Activated CD8-positive, alpha-beta T cell treated with anti-CD3 and anti-CD28 coated beads, Interleukin-2, amount 10 ng/mL, durations not matched to agents 7 days and 5 days (primary cell): ENCODE results near the gene ADAMTSL2. TPM values are rescaled to one million over a fixed set of nuclear protein-coding genes. Genes with fewer than 3 reads are reported as not detected.
"Not testable (repeated sequence)": the region's sequence is repeated elsewhere in the genome, so short reads cannot be mapped to it uniquely, and the experiment has no call there.

ENCODE experiments used
- ATAC-seq: fragments of 150-1000 bp; cut with Tn5 transposase; one replicate; pipeline ENCODE4 v1.10.0; 2021; ENCODE audit warnings: moderate library complexity
- CTCF ChIA-PET: fragments of 350-600 bp; sonication (Branson Sonifier 250); formaldehyde crosslinking; loops from one replicate; lab custom pipeline; 2021; ENCODE audit warnings: antibody characterized with exemption; lab: Charles Lee
- POLR2A ChIA-PET: fragments of 350-600 bp; sonication (Branson Sonifier 250); formaldehyde crosslinking; loops from one replicate; lab custom pipeline; 2021; ENCODE audit warnings: antibody characterized with exemption; lab: Charles Lee
- DNase-seq: peaks from one replicate; pipeline ENCODE4 v3.0.0-alpha.2; 2020
- H3K27ac Mint-ChIP-seq: one replicate; pipeline ENCODE4 v1.8.0; 2021; ENCODE audit warnings: mild to moderate bottlenecking, mixed read lengths
- H3K27me3 Mint-ChIP-seq: one replicate; pipeline ENCODE4 v1.8.0; 2021; ENCODE audit warnings: low read depth, mixed read lengths
- H3K36me3 Mint-ChIP-seq: one replicate; pipeline ENCODE4 v1.8.0; 2021; ENCODE audit warnings: low read depth, mixed read lengths
- H3K4me1 Mint-ChIP-seq: one replicate; pipeline ENCODE4 v1.8.0; 2021; ENCODE audit warnings: low read depth, mixed read lengths
- H3K4me3 Mint-ChIP-seq: one replicate; pipeline ENCODE4 v1.8.0; 2021; ENCODE audit warnings: mild to moderate bottlenecking, mixed read lengths
- H3K9me3 Mint-ChIP-seq: one replicate; pipeline ENCODE4 v1.8.0; 2022; ENCODE audit warnings: mixed read lengths; ENCODE audit not compliant: insufficient read depth
- total RNA-seq, 2 experiments: library from RNA; stranded (reverse); gene quantifications; one replicate each; pipeline ENCODE4 v1.2.3, GENCODE V29; 2021

Gene ADAMTSL2
- total RNA-seq, 2 experiments from 2014 or later, result not detected

GRCh38 chr9:133554729-133555128 is 20.2 kb downstream of the ADAMTSL2 start:
- no peak for DNase-seq
- Mint-ChIP-seq H3K36me3 (no peaks in the 10 kb centered on the region), H3K4me3 (no peak overlapping the region), H3K4me1 (peaks cover 11% of the 10 kb centered on the region), H3K27me3 (no peaks in the 10 kb centered on the region), H3K9me3 (no peaks in the 10 kb centered on the region), H3K27ac (no peak overlapping the region)
- POLR2A ChIA-PET, result no interaction called here
- CTCF ChIA-PET, result no interaction called here
- ATAC-seq, result no peak

GRCh38 chr9:133556354-133556753 is 21.9 kb downstream of the ADAMTSL2 start:
- Mint-ChIP-seq H3K27me3 (no peaks in the 10 kb centered on the region), H3K27ac (no peak overlapping the region), H3K9me3 (no peaks in the 10 kb centered on the region), H3K4me3 (no peak overlapping the region), H3K4me1 (peaks cover 11% of the 10 kb centered on the region), H3K36me3 (no peaks in the 10 kb centered on the region)
- DNase-seq (no peak), ATAC-seq (no peak)
- POLR2A ChIA-PET, result no interaction called here
- CTCF ChIA-PET, result no interaction called here

- Mint-ChIP-seq H3K4me1 (peaks cover 11% of the 10 kb centered on the region), H3K36me3 (no peaks in the 10 kb centered on the region), H3K9me3 (no peaks in the 10 kb centered on the region), H3K4me3 (no peak overlapping the region), H3K27me3 (no peaks in the 10 kb centered on the region), H3K27ac (no peak overlapping the region)
- DNase-seq (no peak), ATAC-seq (no peak)
- ChIA-PET CTCF (no interaction called here), POLR2A (no interaction called here)
These were observed 23.1 kb downstream of the ADAMTSL2 start for GRCh38 chr9:133557581-133557980.

GRCh38 chr9:133558191-133559126 is 24.0 kb downstream of the ADAMTSL2 start:
- H3K9me3 Mint-ChIP-seq, result no peaks in the 10 kb centered on the region
- ATAC-seq (no peak), DNase-seq (no peak)
- CTCF ChIA-PET, result interaction anchor here (0.6 kb wide), 1 partner anchor 437 kb away, joined by 3 read pairs; no protein-coding TSS in a partner anchor
- no peaks in the 10 kb centered on the region for H3K27me3 Mint-ChIP-seq
- POLR2A ChIA-PET, result no interaction called here
- H3K4me1 Mint-ChIP-seq, result peaks cover 11% of the 10 kb centered on the region
- no peak overlapping the region for H3K27ac Mint-ChIP-seq
- no peak overlapping the region for H3K4me3 Mint-ChIP-seq
- H3K36me3 Mint-ChIP-seq, result no peaks in the 10 kb centered on the region

GRCh38 chr9:133560311-133560710 is 25.8 kb downstream of the ADAMTSL2 start:
- ATAC-seq (no peak), DNase-seq (no peak)
- Mint-ChIP-seq H3K4me3 (no peak overlapping the region), H3K4me1 (peaks cover 11% of the 10 kb centered on the region), H3K27ac (no peak overlapping the region), H3K27me3 (no peaks in the 10 kb centered on the region), H3K9me3 (no peaks in the 10 kb centered on the region), H3K36me3 (no peaks in the 10 kb centered on the region)
- ChIA-PET POLR2A (no interaction called here), CTCF (no interaction called here)

GRCh38 chr9:133560944-133561343 is 26.4 kb downstream of the ADAMTSL2 start:
- POLR2A ChIA-PET, result no interaction called here
- Mint-ChIP-seq H3K27me3 (no peaks in the 10 kb centered on the region), H3K4me1 (peaks cover 11% of the 10 kb centered on the region), H3K27ac (no peak overlapping the region), H3K4me3 (no peak overlapping the region), H3K9me3 (no peaks in the 10 kb centered on the region), H3K36me3 (no peaks in the 10 kb centered on the region)
- CTCF ChIA-PET, result no interaction called here
- no peak for DNase-seq
- no peak for ATAC-seq

- no peak for ATAC-seq
- ChIA-PET POLR2A (no interaction called here), CTCF (no interaction called here)
- Mint-ChIP-seq H3K4me3 (no peak overlapping the region), H3K36me3 (no peaks in the 10 kb centered on the region), H3K27ac (no peak overlapping the region), H3K4me1 (peaks cover 11% of the 10 kb centered on the region), H3K9me3 (no peaks in the 10 kb centered on the region), H3K27me3 (no peaks in the 10 kb centered on the region)
- DNase-seq, result no peak
These were observed 27.6 kb downstream of the ADAMTSL2 start for GRCh38 chr9:133561976-133562554.

- DNase-seq (no peak), ATAC-seq (no peak)
- H3K27ac Mint-ChIP-seq, result no peak overlapping the region
- H3K36me3 Mint-ChIP-seq, result no peaks in the 10 kb centered on the region
- H3K27me3 Mint-ChIP-seq, result no peaks in the 10 kb centered on the region
- H3K4me3 Mint-ChIP-seq, result no peak overlapping the region
- H3K4me1 Mint-ChIP-seq, result peaks cover 11% of the 10 kb centered on the region
- no peaks in the 10 kb centered on the region for H3K9me3 Mint-ChIP-seq
- POLR2A ChIA-PET, result no interaction called here
- CTCF ChIA-PET, result no interaction called here
These were observed 28.2 kb downstream of the ADAMTSL2 start for GRCh38 chr9:133562611-133563290.

GRCh38 chr9:133563291-133563796 is 28.8 kb downstream of the ADAMTSL2 start:
- CTCF ChIA-PET, result no interaction called here
- ATAC-seq, result no peak
- no peaks in the 10 kb centered on the region for H3K36me3 Mint-ChIP-seq

GRCh38 chr9:133563814-133564213 is 29.3 kb downstream of the ADAMTSL2 start:
- H3K9me3 Mint-ChIP-seq, DNase-seq, ATAC-seq, H3K36me3 Mint-ChIP-seq, H3K4me1 Mint-ChIP-seq, H3K27me3 Mint-ChIP-seq, POLR2A ChIA-PET, H3K4me3 Mint-ChIP-seq, H3K27ac Mint-ChIP-seq, CTCF ChIA-PET: not testable (repeated sequence)

More at GRCh38 chr9:133563291-133563796, 28.8 kb downstream of the ADAMTSL2 start:
- no peaks in the 10 kb centered on the region for H3K27me3 Mint-ChIP-seq
- peaks cover 6% of the 10 kb centered on the region for H3K4me1 Mint-ChIP-seq
- POLR2A ChIA-PET, result no interaction called here
- no peak for DNase-seq
- no peak overlapping the region for H3K27ac Mint-ChIP-seq
- no peaks in the 10 kb centered on the region for H3K9me3 Mint-ChIP-seq
- H3K4me3 Mint-ChIP-seq, result no peak overlapping the region

GRCh38 chr9:133564451-133565116 is 30.1 kb downstream of the ADAMTSL2 start:
- Mint-ChIP-seq H3K4me1 (no peaks in the 10 kb centered on the region), H3K9me3 (no peaks in the 10 kb centered on the region), H3K4me3 (no peak overlapping the region), H3K36me3 (no peaks in the 10 kb centered on the region), H3K27ac (no peak overlapping the region), H3K27me3 (no peaks in the 10 kb centered on the region)
- DNase-seq (no peak), ATAC-seq (no peak)
- POLR2A ChIA-PET, result no interaction called here
- CTCF ChIA-PET, result no interaction called here
